ENCODE results near the gene SLC25A47. TPM values are rescaled to one million over a fixed set of nuclear protein-coding genes. Genes with fewer than 3 reads are reported as not detected.

The SLC25A47 gene
- total RNA-seq, 1 experiment from 2014 or later: 0.13 TPM

DNA sequence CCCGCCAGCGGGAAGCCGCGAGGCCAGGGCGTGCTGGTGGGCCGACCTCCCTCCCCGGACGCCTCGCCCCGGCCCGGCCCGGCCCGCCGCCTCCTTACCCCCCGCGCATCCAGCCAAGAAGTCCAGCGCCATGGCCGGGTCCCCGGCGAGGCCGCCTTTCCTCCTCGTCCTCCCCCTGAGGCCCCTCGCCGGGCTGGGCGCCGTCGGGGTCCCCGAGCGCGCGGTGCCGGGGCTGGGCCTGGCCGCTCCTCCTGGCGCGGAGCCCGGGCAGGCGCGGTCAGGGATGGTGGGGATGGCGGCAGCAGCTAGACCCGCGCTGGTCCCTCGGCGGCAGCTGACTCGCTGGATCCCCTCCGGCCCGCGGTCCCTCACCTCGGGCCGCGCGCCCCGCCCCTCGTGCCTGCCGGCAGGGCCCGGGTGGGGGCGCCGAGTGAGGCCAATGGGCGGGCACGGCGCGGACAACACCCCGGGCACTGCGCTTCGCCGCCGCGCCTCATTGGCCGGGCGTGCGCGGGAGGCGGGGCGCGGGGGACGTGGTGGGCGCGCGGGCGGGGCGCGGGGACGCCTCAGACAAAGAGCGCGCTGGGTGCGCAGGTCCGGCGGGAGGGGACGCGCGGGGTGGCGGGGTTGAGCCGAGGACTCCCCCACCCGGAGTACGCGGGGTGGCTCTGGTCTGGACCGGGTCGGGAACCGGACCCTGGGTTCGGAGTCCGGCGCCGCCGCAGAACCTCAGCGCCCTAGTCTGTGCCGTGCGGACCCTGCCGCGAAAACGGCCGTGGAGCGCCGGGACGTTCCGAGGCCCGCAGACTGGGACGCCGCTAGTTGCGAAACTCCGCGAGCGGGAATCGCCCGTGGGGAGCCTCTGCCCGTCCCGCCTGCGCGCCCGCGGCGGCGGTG is 16.8 kb upstream of the SLC25A47 start, which contains the start of gene SLC25A29:
Gene SLC25A29, minus strand, starts transcription at position 344 of the 897 bp plus-strand sequence. Its CDS starts 212 bp downstream, at position 132.
- H4K8ac ChIP-seq (replicated peaks; ENCODE audit: insufficient read length, low read depth, low read length): no peak within 1 kb of the TSS
- H3K23ac ChIP-seq (ENCODE audit: insufficient read length, low read depth, low read length): no peak within 1 kb of the TSS
- H3K56ac ChIP-seq (ENCODE audit: insufficient read length, low read depth, low read length): no peak within 1 kb of the TSS
- H3K23me2 ChIP-seq (ENCODE audit: insufficient read length, low read depth, low read length, poor library complexity, severe bottlenecking): peaks cover 16% of the 10 kb centered on the region
- Mint-ChIP-seq H3K9me3 (no peaks in the 10 kb centered on the region; a peak in 1 of 5 replicates), H3K4me1 (peaks cover 42 to 50% of the 10 kb centered on the region in 2 experiments), H3K27me3 (ENCODE audit: low read depth) (peaks cover 1% of the 10 kb centered on the region), H3K4me3 (peak within 1 kb of the TSS; percentile 86 to 94), H3K36me3 (ENCODE audit: insufficient read depth in 1 of 3, low read depth in 3 of 3) (peaks cover 9 to 17% (median 16%) of the 10 kb centered on the region in 3 experiments; a peak in 6 of 7 replicates), H3K27ac (peak within 1 kb of the TSS; percentile 83 to 94 (median 93); a peak in 6 of 7 replicates)
- no peak within 1 kb of the TSS for H2BK120ac ChIP-seq (ENCODE audit: low read depth, low read length, poor library complexity, severe bottlenecking)
- TF ChIP-seq, protein P1, sequence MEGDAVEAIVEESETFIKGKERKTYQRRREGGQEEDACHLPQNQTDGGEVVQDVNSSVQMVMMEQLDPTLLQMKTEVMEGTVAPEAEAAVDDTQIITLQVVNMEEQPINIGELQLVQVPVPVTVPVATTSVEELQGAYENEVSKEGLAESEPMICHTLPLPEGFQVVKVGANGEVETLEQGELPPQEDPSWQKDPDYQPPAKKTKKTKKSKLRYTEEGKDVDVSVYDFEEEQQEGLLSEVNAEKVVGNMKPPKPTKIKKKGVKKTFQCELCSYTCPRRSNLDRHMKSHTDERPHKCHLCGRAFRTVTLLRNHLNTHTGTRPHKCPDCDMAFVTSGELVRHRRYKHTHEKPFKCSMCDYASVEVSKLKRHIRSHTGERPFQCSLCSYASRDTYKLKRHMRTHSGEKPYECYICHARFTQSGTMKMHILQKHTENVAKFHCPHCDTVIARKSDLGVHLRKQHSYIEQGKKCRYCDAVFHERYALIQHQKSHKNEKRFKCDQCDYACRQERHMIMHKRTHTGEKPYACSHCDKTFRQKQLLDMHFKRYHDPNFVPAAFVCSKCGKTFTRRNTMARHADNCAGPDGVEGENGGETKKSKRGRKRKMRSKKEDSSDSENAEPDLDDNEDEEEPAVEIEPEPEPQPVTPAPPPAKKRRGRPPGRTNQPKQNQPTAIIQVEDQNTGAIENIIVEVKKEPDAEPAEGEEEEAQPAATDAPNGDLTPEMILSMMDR (conservative IDR thresholded peaks at IDR 0.05): no peak
- H3K79me1 ChIP-seq (ENCODE audit: insufficient read depth, low read depth, low read length, poor library complexity, severe bottlenecking): peaks cover 3% of the 10 kb centered on the region
- H4K5ac ChIP-seq (ENCODE audit: insufficient read length, low read depth, low read length): no peak within 1 kb of the TSS
- H2BK12ac ChIP-seq (ENCODE audit: insufficient read length, low read depth, low read length): no peak within 1 kb of the TSS
- peak; percentile 89 for DNase-seq
- no peaks in the 10 kb centered on the region for H3K9me3 ChIP-seq (ENCODE audit: control insufficient read depth, low read depth, low read length)
- H2BK20ac ChIP-seq (ENCODE audit: low read depth, low read length, poor library complexity, severe bottlenecking): no peak within 1 kb of the TSS
- peaks cover 4% of the 10 kb centered on the region for H4K20me1 ChIP-seq (ENCODE audit: control insufficient read depth, insufficient read depth, insufficient read length)
- H3K9ac ChIP-seq (ENCODE audit: extremely low read depth, insufficient read length, low read length): peak within 1 kb of the TSS; percentile 54
- H3K18ac ChIP-seq (ENCODE audit: insufficient read length, low read depth, low read length): peak within 1 kb of the TSS; percentile 93
- H3K27me3 ChIP-seq (ENCODE audit: insufficient read depth, low read length): no peaks in the 10 kb centered on the region
- H3K14ac ChIP-seq (ENCODE audit: insufficient read depth, low read length): peak within 1 kb of the TSS; percentile 92
- H3K79me2 ChIP-seq (ENCODE audit: insufficient read depth, low read length): peaks cover 8% of the 10 kb centered on the region; the same call in 1 of the 2 replicates
- H3T11ph ChIP-seq (ENCODE audit: low read length): no peak within 1 kb of the TSS
- H2BK5ac ChIP-seq (ENCODE audit: insufficient read length, low read length): no peak within 1 kb of the TSS
- H4K91ac ChIP-seq (ENCODE audit: insufficient read length, low read depth, low read length): no peak within 1 kb of the TSS
- no peak within 1 kb of the TSS for H3K27ac ChIP-seq (ENCODE audit: insufficient read length, low read depth, low read length)
- WGBS (ENCODE audit: extremely low coverage, insufficient read length, low lambda C conversion rate): no CpG with 5 or more reads among the region's 131 CpGs
- H2BK15ac ChIP-seq (ENCODE audit: low read depth, low read length): no peak within 1 kb of the TSS
- no peak within 1 kb of the TSS for H2AK5ac ChIP-seq (ENCODE audit: insufficient read length, low read length)
- no peak within 1 kb of the TSS for H2AFZ ChIP-seq (ENCODE audit: low read length)
- H3K4ac ChIP-seq (ENCODE audit: low read depth, low read length): no peak within 1 kb of the TSS; the same call in 1 of the 2 replicates
- peak within 1 kb of the TSS; percentile 75 for H3K4me2 ChIP-seq (ENCODE audit: insufficient read depth, insufficient read length, low read length)
- H3K4me1 ChIP-seq (ENCODE audit: insufficient read depth, low read length): no peaks in the 10 kb centered on the region; the same call in 1 of the 2 replicates
